ENCODE results near the gene GALNT13.

The GALNT13 gene

DNA sequence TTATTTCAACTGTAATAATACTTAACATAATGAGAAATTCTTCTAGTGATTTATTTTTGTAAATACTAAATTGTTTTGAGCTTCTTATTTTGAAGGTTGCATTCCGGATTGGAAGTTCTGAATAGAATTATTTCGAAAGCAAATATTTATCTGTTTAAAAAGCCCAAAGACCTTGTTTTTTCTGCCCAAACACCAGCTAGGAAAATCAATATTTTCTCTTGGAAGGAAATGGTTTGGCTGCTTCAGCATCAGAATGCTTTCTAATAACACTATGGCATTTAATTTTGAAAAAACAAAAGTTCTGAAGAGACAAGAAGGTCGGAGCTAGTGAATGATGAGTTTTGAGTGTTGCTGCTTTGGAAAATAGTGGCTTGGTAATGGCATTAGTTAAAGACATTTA is 522.9 kb downstream of the GALNT13 start:
- TF ChIP-seq, protein P1, sequence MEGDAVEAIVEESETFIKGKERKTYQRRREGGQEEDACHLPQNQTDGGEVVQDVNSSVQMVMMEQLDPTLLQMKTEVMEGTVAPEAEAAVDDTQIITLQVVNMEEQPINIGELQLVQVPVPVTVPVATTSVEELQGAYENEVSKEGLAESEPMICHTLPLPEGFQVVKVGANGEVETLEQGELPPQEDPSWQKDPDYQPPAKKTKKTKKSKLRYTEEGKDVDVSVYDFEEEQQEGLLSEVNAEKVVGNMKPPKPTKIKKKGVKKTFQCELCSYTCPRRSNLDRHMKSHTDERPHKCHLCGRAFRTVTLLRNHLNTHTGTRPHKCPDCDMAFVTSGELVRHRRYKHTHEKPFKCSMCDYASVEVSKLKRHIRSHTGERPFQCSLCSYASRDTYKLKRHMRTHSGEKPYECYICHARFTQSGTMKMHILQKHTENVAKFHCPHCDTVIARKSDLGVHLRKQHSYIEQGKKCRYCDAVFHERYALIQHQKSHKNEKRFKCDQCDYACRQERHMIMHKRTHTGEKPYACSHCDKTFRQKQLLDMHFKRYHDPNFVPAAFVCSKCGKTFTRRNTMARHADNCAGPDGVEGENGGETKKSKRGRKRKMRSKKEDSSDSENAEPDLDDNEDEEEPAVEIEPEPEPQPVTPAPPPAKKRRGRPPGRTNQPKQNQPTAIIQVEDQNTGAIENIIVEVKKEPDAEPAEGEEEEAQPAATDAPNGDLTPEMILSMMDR (IDR thresholded peaks at IDR 0.05; ENCODE audit: poor library complexity, severe bottlenecking), result no peak
- no peaks in the 10 kb centered on the region for H3K4me1 ChIP-seq (ENCODE audit: insufficient read depth, poor library complexity, severe bottlenecking)
- no peak overlapping the region for H3K27ac ChIP-seq (ENCODE audit: poor library complexity, severe bottlenecking)
- no peaks in the 10 kb centered on the region for H3K27me3 ChIP-seq (ENCODE audit: insufficient read depth, poor library complexity, severe bottlenecking)
- no peaks in the 10 kb centered on the region for H3K36me3 ChIP-seq (ENCODE audit: low read depth)
- ATAC-seq (ENCODE audit: low read depth) (no peak), DNase-seq (ENCODE audit: low spot score) (no peak)
- no peaks in the 10 kb centered on the region for H3K9me3 ChIP-seq (ENCODE audit: severe bottlenecking)
- no peak overlapping the region for H3K4me3 ChIP-seq (ENCODE audit: severe bottlenecking)

DNA sequence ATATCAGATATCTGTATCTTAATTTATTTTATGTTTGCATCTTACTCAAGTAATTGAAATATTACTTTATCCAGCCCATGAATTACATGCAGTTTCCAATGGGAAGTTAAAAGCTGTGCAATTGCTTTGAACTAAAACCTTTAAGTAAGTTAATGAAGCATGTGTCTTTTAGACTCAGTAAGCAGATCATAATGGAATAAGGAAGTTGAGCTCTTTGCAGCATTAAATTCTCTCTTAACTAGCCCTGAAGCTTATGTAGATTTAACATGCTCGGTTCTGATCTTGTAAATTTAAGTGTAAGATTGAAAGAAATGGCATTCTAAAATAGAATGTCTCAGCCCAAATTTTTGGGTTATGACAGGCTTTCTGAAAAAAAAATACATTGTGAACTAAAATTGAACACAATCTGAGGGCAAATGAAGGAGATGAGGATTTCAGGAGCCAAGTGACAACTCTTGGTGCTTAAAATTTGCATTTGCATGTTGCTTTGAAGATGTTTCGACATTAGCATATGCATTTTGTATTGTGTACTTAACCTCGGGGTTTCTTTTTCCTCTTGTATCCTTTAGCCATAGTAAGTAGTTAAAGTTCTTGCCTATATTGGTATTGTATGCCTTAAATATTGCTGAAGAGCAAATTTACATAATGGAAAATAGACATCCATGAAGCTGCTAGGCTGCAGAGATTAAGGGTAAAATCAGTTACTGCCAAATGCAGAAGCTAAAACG is 529.0 kb downstream of the GALNT13 start:
- H3K27ac ChIP-seq (ENCODE audit: poor library complexity, severe bottlenecking), result no peak overlapping the region
- H3K9me3 ChIP-seq (ENCODE audit: severe bottlenecking), result no peaks in the 10 kb centered on the region
- TF ChIP-seq, protein P1 (IDR thresholded peaks at IDR 0.05; ENCODE audit: poor library complexity, severe bottlenecking), result no peak
- DNase-seq (ENCODE audit: low spot score), result no peak
- ATAC-seq (ENCODE audit: low read depth), result no peak
- no peaks in the 10 kb centered on the region for H3K4me1 ChIP-seq (ENCODE audit: insufficient read depth, poor library complexity, severe bottlenecking)
- H3K27me3 ChIP-seq (ENCODE audit: insufficient read depth, poor library complexity, severe bottlenecking), result no peaks in the 10 kb centered on the region
- H3K4me3 ChIP-seq (ENCODE audit: severe bottlenecking), result no peak overlapping the region
- H3K36me3 ChIP-seq (ENCODE audit: low read depth), result no peaks in the 10 kb centered on the region

GRCh38 chr2:154402213-154402612 is 530.5 kb downstream of the GALNT13 start:
- Histone ChIP-seq H3K9me3 (ENCODE audit: severe bottlenecking) (no peaks in the 10 kb centered on the region), H3K27me3 (ENCODE audit: insufficient read depth, poor library complexity, severe bottlenecking) (no peaks in the 10 kb centered on the region), H3K36me3 (ENCODE audit: low read depth) (no peaks in the 10 kb centered on the region), H3K4me1 (ENCODE audit: insufficient read depth, poor library complexity, severe bottlenecking) (no peaks in the 10 kb centered on the region), H3K4me3 (ENCODE audit: severe bottlenecking) (no peak overlapping the region), H3K27ac (ENCODE audit: poor library complexity, severe bottlenecking) (no peak overlapping the region)
- TF ChIP-seq, protein P1 (IDR thresholded peaks at IDR 0.05; ENCODE audit: poor library complexity, severe bottlenecking), result peak; percentile 65
- peak; percentile 62; the same call in 1 of the 3 replicates for ATAC-seq (ENCODE audit: low read depth)
- no peak for DNase-seq (ENCODE audit: low spot score)

DNA sequence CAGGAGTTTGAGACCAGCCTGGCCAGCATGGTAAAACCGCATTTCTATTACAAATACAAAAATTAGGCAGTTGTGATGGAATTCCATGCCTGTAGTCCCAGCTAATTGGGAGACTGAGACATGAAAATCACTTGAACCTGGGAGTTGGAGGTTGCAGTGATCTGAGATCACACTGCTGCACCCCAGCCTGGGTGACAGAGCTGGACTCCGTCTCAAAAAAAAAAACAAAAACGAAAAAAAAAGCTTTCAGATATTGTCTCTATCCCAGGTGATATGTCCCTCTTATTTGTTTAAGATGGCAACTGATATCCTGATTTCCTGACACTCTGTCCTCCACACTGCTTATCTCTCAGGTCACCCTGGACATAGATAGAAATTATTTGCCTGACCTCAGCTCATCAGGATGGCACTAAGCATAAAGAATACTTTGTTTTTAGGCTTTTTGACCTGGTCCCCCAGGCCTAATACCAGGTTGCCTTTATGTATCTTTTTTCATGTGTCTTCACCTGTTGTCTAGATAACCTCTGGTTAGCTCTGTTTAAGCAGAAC is 531.6 kb downstream of the GALNT13 start:
- TF ChIP-seq, protein P1 (IDR thresholded peaks at IDR 0.05; ENCODE audit: poor library complexity, severe bottlenecking), result no peak
- DNase-seq (ENCODE audit: low spot score), result no peak
- ATAC-seq (ENCODE audit: low read depth), result no peak
- H3K4me3 ChIP-seq (ENCODE audit: severe bottlenecking), result no peak overlapping the region
- no peaks in the 10 kb centered on the region for H3K36me3 ChIP-seq (ENCODE audit: low read depth)
- no peaks in the 10 kb centered on the region for H3K9me3 ChIP-seq (ENCODE audit: severe bottlenecking)
- H3K4me1 ChIP-seq (ENCODE audit: insufficient read depth, poor library complexity, severe bottlenecking), result no peaks in the 10 kb centered on the region
- no peak overlapping the region for H3K27ac ChIP-seq (ENCODE audit: poor library complexity, severe bottlenecking)
- H3K27me3 ChIP-seq (ENCODE audit: insufficient read depth, poor library complexity, severe bottlenecking), result no peaks in the 10 kb centered on the region

DNA sequence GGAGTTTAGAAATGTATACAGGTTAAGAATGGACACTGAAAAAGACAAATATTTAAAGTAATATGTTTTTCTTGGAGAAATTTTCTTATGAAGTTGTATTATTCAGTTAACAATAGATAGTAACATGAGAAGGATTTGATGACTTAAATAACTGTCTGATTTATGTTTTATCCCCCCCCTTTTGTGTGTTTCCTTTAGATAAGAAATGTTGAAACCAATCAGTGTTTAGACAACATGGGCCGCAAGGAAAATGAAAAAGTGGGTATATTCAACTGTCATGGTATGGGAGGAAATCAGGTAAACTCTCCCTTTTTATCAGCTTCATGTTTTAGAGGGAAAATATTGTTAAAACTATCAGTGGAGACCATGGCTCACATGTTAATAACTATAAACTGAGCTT is 537.1 kb downstream of the GALNT13 start:
- DNase-seq (ENCODE audit: low spot score) (no peak), ATAC-seq (ENCODE audit: low read depth) (no peak)
- Histone ChIP-seq H3K36me3 (ENCODE audit: low read depth) (no peaks in the 10 kb centered on the region), H3K4me3 (ENCODE audit: severe bottlenecking) (no peak overlapping the region), H3K27me3 (ENCODE audit: insufficient read depth, poor library complexity, severe bottlenecking) (no peaks in the 10 kb centered on the region), H3K4me1 (ENCODE audit: insufficient read depth, poor library complexity, severe bottlenecking) (no peaks in the 10 kb centered on the region), H3K27ac (ENCODE audit: poor library complexity, severe bottlenecking) (no peak overlapping the region), H3K9me3 (ENCODE audit: severe bottlenecking) (no peaks in the 10 kb centered on the region)
- TF ChIP-seq, protein P1 (IDR thresholded peaks at IDR 0.05; ENCODE audit: poor library complexity, severe bottlenecking), result no peak

Data from RWPE2 (cell line).